Measurements from ENCODE around the gene KDM8.

The KDM8 gene

DNA sequence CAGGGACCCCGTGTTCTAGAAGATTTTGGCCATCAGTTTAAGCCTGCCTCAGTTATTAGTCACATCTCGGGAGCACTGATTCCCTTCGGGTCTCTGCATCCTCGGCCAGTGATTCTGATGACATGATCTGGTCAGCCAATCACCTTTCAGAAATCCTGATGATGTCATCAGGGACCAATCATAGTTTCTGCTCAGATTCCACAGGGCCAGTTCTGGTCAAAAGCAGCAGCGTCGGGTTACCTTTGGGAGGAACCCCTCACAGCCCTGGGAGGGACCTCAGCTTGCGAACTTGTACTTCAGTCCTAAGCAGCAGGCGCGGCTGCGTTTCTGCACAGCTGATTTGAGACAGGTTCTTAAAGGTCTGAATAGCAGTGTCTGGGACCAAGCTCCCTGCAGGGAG is 13.9 kb downstream of the KDM8 start:
- H3K36me3 ChIP-seq (ENCODE audit: insufficient read depth): no peaks in the 10 kb centered on the region
- no peak overlapping the region for H3K27ac ChIP-seq

DNA sequence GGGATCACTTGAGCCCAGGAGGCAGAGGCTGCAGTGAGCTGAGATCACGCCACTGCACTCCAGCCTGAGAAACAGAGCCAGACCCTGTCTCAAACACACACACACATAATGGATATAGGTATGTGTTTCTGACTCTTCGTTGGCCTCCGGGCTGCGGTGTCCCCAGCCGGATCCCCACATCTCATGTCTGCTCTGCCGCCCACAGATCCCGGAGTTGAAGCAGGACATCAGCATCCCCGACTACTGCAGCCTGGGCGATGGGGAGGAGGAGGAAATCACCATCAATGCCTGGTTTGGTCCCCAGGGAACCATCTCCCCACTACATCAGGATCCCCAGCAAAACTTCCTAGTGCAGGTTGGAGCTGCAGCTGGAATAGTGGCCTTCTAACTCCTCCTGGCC is 15.4 kb downstream of the KDM8 start:
- peaks cover 6% of the 10 kb centered on the region for H3K4me1 ChIP-seq (ENCODE audit: low read depth, poor library complexity, severe bottlenecking)
- H3K9ac ChIP-seq: no peak overlapping the region
- no peak overlapping the region for H2AFZ ChIP-seq (ENCODE audit: low read depth)
- no peaks in the 10 kb centered on the region for H3K36me3 ChIP-seq (ENCODE audit: insufficient read depth)
- no peak overlapping the region for H3K27ac ChIP-seq
- no peak overlapping the region for H3K4me2 ChIP-seq
- no peak overlapping the region for H3K4me3 ChIP-seq (IDR thresholded peaks at IDR 0.05; ENCODE audit: insufficient read depth, low read depth, low read length)
- H3K27me3 ChIP-seq (ENCODE audit: insufficient read depth, low read depth): no peaks in the 10 kb centered on the region
- TF ChIP-seq, protein P1, sequence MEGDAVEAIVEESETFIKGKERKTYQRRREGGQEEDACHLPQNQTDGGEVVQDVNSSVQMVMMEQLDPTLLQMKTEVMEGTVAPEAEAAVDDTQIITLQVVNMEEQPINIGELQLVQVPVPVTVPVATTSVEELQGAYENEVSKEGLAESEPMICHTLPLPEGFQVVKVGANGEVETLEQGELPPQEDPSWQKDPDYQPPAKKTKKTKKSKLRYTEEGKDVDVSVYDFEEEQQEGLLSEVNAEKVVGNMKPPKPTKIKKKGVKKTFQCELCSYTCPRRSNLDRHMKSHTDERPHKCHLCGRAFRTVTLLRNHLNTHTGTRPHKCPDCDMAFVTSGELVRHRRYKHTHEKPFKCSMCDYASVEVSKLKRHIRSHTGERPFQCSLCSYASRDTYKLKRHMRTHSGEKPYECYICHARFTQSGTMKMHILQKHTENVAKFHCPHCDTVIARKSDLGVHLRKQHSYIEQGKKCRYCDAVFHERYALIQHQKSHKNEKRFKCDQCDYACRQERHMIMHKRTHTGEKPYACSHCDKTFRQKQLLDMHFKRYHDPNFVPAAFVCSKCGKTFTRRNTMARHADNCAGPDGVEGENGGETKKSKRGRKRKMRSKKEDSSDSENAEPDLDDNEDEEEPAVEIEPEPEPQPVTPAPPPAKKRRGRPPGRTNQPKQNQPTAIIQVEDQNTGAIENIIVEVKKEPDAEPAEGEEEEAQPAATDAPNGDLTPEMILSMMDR (conservative IDR thresholded peaks at IDR 0.05; ENCODE audit: low read depth, low read length): no peak
- H3K79me2 ChIP-seq (ENCODE audit: insufficient read depth, low read depth): no peaks in the 10 kb centered on the region
- H4K20me1 ChIP-seq (ENCODE audit: insufficient read depth): no peaks in the 10 kb centered on the region

More for the DNA sequence above, 13.9 kb downstream of the KDM8 start:
- Histone ChIP-seq H3K9ac (no peak overlapping the region), H3K4me3 (IDR thresholded peaks at IDR 0.05; ENCODE audit: insufficient read depth, low read depth, low read length) (no peak overlapping the region), H2AFZ (ENCODE audit: low read depth) (no peak overlapping the region), H3K27me3 (ENCODE audit: insufficient read depth, low read depth) (no peaks in the 10 kb centered on the region), H4K20me1 (ENCODE audit: insufficient read depth) (no peaks in the 10 kb centered on the region), H3K79me2 (ENCODE audit: insufficient read depth, low read depth) (no peaks in the 10 kb centered on the region), H3K4me2 (no peak overlapping the region), H3K4me1 (ENCODE audit: low read depth, poor library complexity, severe bottlenecking) (no peaks in the 10 kb centered on the region)
- TF ChIP-seq, protein P1 (conservative IDR thresholded peaks at IDR 0.05; ENCODE audit: low read depth, low read length): no peak

DNA sequence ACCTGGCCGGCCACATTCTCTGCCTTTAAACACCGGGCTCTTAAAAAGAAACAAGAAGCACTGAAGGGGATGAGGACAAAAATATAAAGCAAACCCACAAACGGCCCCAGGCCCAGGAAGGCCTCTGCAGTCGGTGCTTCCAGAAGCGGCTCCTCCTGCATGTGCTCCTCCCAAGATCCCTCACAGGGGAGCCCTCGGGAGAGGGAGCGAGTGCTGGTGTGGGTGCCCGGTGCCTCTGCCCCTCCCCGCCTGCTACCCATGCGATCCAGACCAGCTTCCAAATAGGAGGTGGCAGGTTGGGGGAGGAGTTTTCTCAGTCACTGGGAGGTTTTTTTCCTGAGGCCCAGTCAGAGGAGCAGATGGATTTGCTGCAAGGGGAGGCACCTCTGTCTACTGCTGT is 15.8 kb downstream of the KDM8 start:
- H3K4me1 ChIP-seq (ENCODE audit: low read depth, poor library complexity, severe bottlenecking): peaks cover 10% of the 10 kb centered on the region
- no peaks in the 10 kb centered on the region for H3K79me2 ChIP-seq (ENCODE audit: insufficient read depth, low read depth)
- no peak overlapping the region for H2AFZ ChIP-seq (ENCODE audit: low read depth)
- H4K20me1 ChIP-seq (ENCODE audit: insufficient read depth): no peaks in the 10 kb centered on the region
- TF ChIP-seq, protein P1 (conservative IDR thresholded peaks at IDR 0.05; ENCODE audit: low read depth, low read length): no peak
- no peaks in the 10 kb centered on the region for H3K36me3 ChIP-seq (ENCODE audit: insufficient read depth)
- no peak overlapping the region for H3K4me2 ChIP-seq
- no peak overlapping the region for H3K9ac ChIP-seq
- H3K27me3 ChIP-seq (ENCODE audit: insufficient read depth, low read depth): no peaks in the 10 kb centered on the region
- no peak overlapping the region for H3K4me3 ChIP-seq (IDR thresholded peaks at IDR 0.05; ENCODE audit: insufficient read depth, low read depth, low read length)
- H3K27ac ChIP-seq: no peak overlapping the region

DNA sequence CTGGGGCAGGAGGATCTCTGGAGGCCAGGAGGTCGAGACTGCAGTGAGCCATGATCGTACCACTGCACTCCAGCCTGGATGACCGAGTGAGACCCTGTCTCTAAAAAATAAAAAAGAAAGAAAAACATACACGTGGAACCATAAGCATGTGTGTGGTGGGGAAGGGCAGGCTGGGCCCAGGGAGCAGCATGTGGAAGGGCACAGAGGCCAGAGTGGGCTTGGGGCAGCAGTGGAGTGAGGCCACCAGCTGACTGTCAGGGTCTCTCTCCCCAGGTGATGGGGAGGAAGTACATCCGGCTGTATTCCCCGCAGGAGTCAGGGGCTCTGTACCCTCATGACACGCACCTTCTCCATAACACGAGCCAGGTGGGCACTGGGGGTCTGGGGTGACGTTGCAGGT is 16.8 kb downstream of the KDM8 start:
- H3K27me3 ChIP-seq (ENCODE audit: insufficient read depth, low read depth): no peaks in the 10 kb centered on the region
- H3K4me3 ChIP-seq (IDR thresholded peaks at IDR 0.05; ENCODE audit: insufficient read depth, low read depth, low read length): no peak overlapping the region
- no peak overlapping the region for H2AFZ ChIP-seq (ENCODE audit: low read depth)
- peaks cover 20% of the 10 kb centered on the region for H3K4me1 ChIP-seq (ENCODE audit: low read depth, poor library complexity, severe bottlenecking)
- no peak overlapping the region for H3K9ac ChIP-seq
- H4K20me1 ChIP-seq (ENCODE audit: insufficient read depth): no peaks in the 10 kb centered on the region
- no peaks in the 10 kb centered on the region for H3K79me2 ChIP-seq (ENCODE audit: insufficient read depth, low read depth)
- H3K27ac ChIP-seq: no peak overlapping the region
- TF ChIP-seq, protein P1 (conservative IDR thresholded peaks at IDR 0.05; ENCODE audit: low read depth, low read length): no peak
- no peak overlapping the region for H3K4me2 ChIP-seq
- H3K36me3 ChIP-seq (ENCODE audit: insufficient read depth): no peaks in the 10 kb centered on the region

All from KMS-11 (cell line).